ENCODE measurements around the gene INPP5E.

- TF ChIP-seq CTCF (IDR thresholded peaks at IDR 0.05) (no peak), POLR2A (IDR thresholded peaks at IDR 0.05) (no peak)
These were observed 47.4 kb upstream of the INPP5E start for GRCh38 chr9:136486823-136487620.

All from adrenal gland (tissue), 5 donors.